Central memory CD8-positive, alpha-beta T cell (primary cell): ENCODE measurements around the gene TMEM238.
"Not testable (repeated sequence)": the region's sequence is repeated elsewhere in the genome, so short reads cannot be mapped to it uniquely, and the experiment has no call there.

Experiments
- ATAC-seq: fragments of 150-1000 bp; cut with Tn5 transposase; replicated peaks from 2 replicates; pipeline ENCODE4 v1.10.0; 2022; ENCODE audit warnings: mild to moderate bottlenecking, moderate FRiP score, moderate number of reproducible peaks; ENCODE audit not compliant: poor library complexity, severe bottlenecking; ENCODE audit errors: extremely low read depth
- DNase-seq, 2 donors: peaks; one replicate each; pipeline ENCODE4 v3.0.0; 2021; ENCODE audit warnings: low spot score in 2 of 2
- H3K27ac Mint-ChIP-seq: one replicate; pipeline ENCODE4 v1.8.0; 2022; ENCODE audit warnings: low read depth, mild to moderate bottlenecking, moderate library complexity, mixed read lengths
- H3K27me3 Mint-ChIP-seq: one replicate; pipeline ENCODE4 v1.8.0; 2022; ENCODE audit warnings: mixed read lengths
- H3K36me3 Mint-ChIP-seq: one replicate; pipeline ENCODE4 v1.8.0; 2022; ENCODE audit warnings: mild to moderate bottlenecking, moderate library complexity, mixed read lengths; ENCODE audit not compliant: insufficient read depth
- H3K4me1 Mint-ChIP-seq: one replicate; pipeline ENCODE4 v1.8.0; 2022; ENCODE audit warnings: mixed read lengths
- H3K4me3 Mint-ChIP-seq: one replicate; pipeline ENCODE4 v1.8.0; 2022; ENCODE audit warnings: mild to moderate bottlenecking, moderate library complexity, mixed read lengths
- H3K9me3 Mint-ChIP-seq: one replicate; pipeline ENCODE4 v1.8.0; 2022; ENCODE audit warnings: mixed read lengths

Gene TMEM238

DNA sequence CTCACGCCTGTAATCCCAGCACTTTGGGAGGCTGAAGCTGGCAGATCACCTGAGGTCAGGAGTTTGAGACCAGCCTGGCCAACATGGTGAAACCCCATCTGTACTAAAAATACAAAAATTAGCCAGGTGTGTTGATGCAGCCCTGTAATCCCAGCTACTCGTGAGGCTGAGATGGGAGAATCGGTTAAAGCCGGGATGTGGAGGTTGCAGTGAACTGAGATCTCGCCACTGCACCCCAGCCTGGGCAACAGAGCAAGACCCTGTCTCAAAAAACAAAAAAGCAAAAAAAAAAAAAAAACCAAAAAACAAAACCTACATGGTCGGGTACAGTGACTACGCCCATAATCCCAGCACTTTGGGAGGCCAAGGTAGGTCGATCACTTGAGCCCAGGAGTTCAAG, 25.1 kb upstream of the TMEM238 start:
- ATAC-seq, H3K27ac Mint-ChIP-seq, H3K27me3 Mint-ChIP-seq, H3K9me3 Mint-ChIP-seq, DNase-seq: not testable (repeated sequence)
- Mint-ChIP-seq H3K36me3 (peaks cover 22% of the 10 kb centered on the region), H3K4me1 (peaks cover 26% of the 10 kb centered on the region), H3K4me3 (peak overlapping the region; percentile 82)

DNA sequence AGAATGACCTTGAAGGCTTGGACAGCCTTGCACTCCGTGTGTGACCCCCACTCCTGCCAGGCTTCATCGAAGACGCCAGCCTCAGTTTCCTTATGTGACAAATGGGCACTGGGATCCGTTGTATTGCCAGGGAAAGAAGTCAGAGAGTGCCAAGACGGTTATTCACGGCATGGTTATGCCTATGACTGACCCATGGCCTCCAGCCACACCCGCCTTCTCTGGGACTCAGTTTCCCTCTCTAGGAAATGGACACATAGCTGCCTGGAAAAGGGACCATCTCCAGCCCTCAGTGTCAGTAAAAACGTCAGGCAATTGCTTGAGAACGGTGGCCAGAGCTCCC, 24.4 kb upstream of the TMEM238 start:
- H3K27ac Mint-ChIP-seq: peak overlapping the region; percentile 96
- peaks cover 28% of the 10 kb centered on the region for H3K36me3 Mint-ChIP-seq
- H3K9me3 Mint-ChIP-seq: no peaks in the 10 kb centered on the region
- no peak for ATAC-seq
- peak overlapping the region; percentile 82 for H3K4me3 Mint-ChIP-seq
- H3K4me1 Mint-ChIP-seq: peaks cover 26% of the 10 kb centered on the region
- no peak for DNase-seq
- H3K27me3 Mint-ChIP-seq: no peaks in the 10 kb centered on the region

DNA sequence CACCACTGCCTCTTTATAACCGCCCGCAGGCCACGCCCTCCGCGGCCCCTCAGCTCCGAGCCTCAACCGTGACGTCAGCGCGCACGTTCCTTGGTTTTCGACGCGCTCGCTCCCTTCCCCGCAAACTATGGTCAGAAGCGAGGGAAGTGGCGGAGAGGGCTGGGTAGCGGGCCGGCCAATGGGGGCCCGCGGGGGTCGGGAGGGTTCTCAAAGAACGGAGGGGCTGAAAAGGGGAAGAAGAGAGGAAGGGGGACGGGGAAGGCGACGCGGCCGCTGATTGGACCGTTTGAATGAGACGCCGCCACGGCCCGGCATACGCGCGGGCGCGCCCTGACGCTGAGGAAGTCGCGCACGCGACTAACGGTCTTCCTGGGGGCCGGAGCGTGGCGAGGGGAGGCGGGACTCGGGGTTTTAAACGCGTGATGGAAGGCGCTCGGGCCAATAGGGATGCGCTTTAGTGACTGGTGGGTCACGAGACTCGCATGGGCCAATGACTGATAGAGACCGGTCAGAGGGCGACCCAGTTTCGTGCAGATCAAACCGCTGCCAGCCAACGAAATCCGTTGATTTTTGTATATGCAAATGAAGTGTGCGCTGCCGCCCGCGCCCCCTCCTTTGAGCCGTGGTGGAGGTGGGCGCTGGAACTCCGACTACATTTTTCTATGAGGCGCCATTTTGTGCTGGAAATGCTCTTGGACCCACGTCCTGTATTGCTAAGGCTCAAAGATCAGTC, 23.9 kb upstream of the TMEM238 start:
- Mint-ChIP-seq H3K9me3 (no peaks in the 10 kb centered on the region), H3K27ac (peak overlapping the region; percentile 96), H3K4me1 (peaks cover 26% of the 10 kb centered on the region), H3K4me3 (peak overlapping the region; percentile 82), H3K27me3 (no peaks in the 10 kb centered on the region), H3K36me3 (peaks cover 34% of the 10 kb centered on the region)
- peak; percentile 93 to 97 for DNase-seq
- ATAC-seq: peak; percentile 94

DNA sequence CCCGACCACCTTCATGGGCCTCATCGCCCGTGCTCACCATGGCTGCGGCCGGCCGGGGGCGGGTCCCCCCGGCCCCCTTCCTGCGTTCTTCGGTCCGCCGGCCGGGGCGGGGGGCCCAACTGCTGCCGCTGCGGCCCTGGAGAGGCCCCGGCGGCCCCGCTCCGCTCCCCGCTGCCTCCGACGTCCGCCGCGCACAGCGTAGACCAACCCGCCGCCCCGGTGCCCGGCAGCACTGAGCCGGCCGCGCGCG, 23.4 kb upstream of the TMEM238 start, which contains the start of gene UBE2S:
UBE2S (minus strand) TSS at position 239 of the 250 bp plus-strand sequence; CDS start at position 40, 199 bp downstream.
- not testable (repeated sequence) for ATAC-seq, DNase-seq, H3K27me3 Mint-ChIP-seq, H3K9me3 Mint-ChIP-seq
- H3K27ac Mint-ChIP-seq: peak within 1 kb of the TSS; percentile 96
- H3K4me1 Mint-ChIP-seq: peaks cover 26% of the 10 kb centered on the region
- peak within 1 kb of the TSS; percentile 82 for H3K4me3 Mint-ChIP-seq
- peaks cover 38% of the 10 kb centered on the region for H3K36me3 Mint-ChIP-seq

DNA sequence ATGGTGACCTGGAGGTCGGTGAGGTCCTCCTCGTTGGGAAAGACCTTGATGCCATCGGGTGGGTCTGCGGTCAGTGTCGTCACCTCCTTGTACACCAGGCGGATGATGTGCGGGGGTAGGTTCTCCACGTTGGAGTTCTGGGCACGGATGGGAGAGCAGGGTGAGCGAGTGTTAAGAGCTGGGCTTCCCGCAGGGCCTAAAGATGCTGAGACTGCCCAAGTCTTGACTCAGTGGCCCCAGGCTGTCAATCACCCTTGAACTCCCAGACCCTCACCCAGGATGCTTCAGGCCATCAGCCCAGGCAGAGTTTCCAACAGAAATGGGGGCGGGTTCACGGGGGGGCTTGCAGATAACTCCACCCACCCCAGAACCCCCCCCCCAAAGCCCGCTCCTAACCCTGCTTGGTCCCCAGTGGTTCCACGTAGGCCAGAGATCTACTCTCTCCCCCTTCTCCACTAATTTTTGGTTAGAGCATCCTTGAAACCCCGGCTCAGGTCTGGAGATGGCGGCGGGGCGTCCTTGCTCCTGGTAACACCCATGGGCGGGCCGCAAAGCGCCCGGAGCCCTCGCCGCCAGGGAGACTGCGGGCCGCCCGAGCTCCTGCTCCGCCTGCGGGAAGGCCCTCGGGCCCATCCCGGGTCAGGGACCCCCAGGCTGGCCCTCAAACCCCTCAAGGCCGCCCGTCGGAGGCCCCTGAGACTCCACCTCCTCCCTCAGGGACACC, 22.9 kb upstream of the TMEM238 start:
- Mint-ChIP-seq H3K4me1 (peaks cover 26% of the 10 kb centered on the region), H3K27ac (peak overlapping the region; percentile 96), H3K27me3 (no peaks in the 10 kb centered on the region), H3K4me3 (peak overlapping the region; percentile 82), H3K36me3 (peaks cover 43% of the 10 kb centered on the region), H3K9me3 (no peaks in the 10 kb centered on the region)
- ATAC-seq (no peak), DNase-seq (peak in 1 of 2 donors; percentile 26)

DNA sequence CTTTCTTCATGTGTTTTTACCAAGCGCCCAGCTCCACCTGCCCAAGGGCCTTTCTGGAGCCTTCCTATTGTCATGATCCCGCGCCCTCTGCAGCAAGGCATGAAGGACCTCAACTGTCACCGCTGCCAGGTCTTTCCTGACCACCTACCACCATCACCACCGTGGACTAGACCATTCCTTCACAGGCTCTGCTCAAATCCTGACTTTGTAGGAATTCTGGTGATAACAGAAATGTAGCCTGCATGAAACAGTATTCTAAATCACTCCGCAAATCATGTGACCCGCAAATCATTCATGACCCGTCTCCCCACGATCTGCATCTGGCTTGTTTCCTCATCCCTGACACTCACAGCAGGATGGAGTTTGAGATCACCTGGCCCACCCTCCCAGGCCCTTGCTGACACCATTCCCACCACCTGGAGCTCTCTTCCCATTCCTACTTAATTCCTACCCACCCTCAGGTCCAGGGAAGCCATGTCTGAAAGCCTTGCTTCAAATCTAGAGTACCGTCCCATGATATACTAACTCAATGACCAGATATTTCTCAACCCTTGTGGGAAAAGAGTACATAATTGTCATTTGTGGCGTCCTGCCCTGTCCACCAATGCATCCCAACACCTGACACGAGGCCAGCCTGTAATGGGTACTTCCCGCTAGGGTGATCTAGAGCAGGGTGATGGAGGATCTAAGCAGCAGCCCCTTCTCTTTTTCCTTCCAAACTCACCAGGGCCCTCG, 22.2 kb upstream of the TMEM238 start:
- Mint-ChIP-seq H3K9me3 (no peaks in the 10 kb centered on the region), H3K27me3 (no peaks in the 10 kb centered on the region), H3K4me3 (peak overlapping the region; percentile 82), H3K36me3 (peaks cover 48% of the 10 kb centered on the region), H3K27ac (peak overlapping the region; percentile 96), H3K4me1 (peaks cover 26% of the 10 kb centered on the region)
- ATAC-seq: no peak
- no peak for DNase-seq

DNA sequence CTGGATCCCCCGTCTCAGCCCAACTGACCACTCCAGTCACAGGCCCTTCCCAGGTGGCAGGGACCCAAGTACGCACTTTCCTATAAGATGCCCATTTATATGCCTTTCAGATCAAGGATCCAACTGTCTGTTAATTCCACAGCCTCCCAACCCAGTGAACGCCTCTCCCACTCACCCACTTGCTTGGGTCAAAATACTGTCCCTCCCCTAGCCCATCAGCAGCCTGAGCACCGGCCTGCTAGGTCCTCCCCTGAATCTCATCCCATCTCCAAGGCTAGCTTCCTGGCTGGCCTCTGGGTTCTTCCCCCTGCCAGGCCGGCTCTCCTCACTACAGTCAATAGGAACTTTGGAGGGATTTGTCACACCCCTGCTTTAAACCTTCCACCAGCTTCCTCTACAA, 21.5 kb upstream of the TMEM238 start:
- Mint-ChIP-seq H3K36me3 (peaks cover 50% of the 10 kb centered on the region), H3K9me3 (no peaks in the 10 kb centered on the region), H3K27ac (peak overlapping the region; percentile 96), H3K27me3 (no peaks in the 10 kb centered on the region), H3K4me1 (peaks cover 26% of the 10 kb centered on the region), H3K4me3 (peak overlapping the region; percentile 82)
- DNase-seq: no peak
- ATAC-seq: no peak

DNA sequence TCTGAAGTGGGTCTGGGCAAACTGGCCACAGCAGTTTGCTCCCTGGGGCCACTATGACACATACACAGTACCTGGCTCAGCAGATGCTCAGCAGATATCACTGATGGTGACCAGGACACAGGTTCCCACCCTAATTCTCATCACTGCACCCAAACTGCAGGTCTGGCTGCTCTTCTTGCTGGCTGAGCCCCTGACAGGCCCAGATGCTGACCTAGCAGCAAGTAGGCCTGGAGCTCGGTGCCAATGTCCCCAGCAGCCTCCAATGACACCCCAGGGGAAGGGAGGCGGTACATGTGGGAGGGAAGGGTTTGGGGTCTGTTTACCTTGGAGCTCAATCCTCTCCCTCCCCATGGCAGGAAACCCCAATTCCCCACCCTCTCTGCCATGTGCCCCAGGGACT, 18.4 kb upstream of the TMEM238 start:
- no peak for ATAC-seq
- no peak for DNase-seq
- H3K9me3 Mint-ChIP-seq: no peaks in the 10 kb centered on the region
- peaks cover 50% of the 10 kb centered on the region for H3K36me3 Mint-ChIP-seq
- H3K27ac Mint-ChIP-seq: no peak overlapping the region
- H3K27me3 Mint-ChIP-seq: no peaks in the 10 kb centered on the region
- no peak overlapping the region for H3K4me3 Mint-ChIP-seq
- H3K4me1 Mint-ChIP-seq: peaks cover 35% of the 10 kb centered on the region

DNA sequence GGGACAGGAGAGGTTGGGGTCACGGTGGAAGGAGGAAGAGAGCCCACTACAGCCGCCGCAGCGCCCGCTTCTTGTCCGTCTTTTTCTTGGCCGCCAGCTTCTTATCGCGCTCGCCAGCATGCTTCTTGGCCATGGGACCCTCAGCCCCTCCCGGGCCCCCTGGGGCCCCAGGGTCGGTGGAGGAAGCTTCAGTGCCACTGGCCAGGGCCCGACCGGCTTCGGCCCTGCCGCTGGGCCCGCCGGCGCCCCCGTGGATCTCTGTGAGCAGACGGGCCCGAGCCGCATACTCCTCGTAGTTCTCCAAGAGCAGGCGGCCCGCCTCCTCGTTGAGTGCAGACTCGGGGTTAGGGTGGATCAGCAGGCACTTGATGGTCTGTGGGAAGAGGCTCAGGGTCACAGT, 17.3 kb upstream of the TMEM238 start:
- DNase-seq, H3K27ac Mint-ChIP-seq, H3K27me3 Mint-ChIP-seq, H3K9me3 Mint-ChIP-seq, H3K4me3 Mint-ChIP-seq, ATAC-seq: not testable (repeated sequence)
- Mint-ChIP-seq H3K36me3 (peaks cover 44% of the 10 kb centered on the region), H3K4me1 (peaks cover 24% of the 10 kb centered on the region)

DNA sequence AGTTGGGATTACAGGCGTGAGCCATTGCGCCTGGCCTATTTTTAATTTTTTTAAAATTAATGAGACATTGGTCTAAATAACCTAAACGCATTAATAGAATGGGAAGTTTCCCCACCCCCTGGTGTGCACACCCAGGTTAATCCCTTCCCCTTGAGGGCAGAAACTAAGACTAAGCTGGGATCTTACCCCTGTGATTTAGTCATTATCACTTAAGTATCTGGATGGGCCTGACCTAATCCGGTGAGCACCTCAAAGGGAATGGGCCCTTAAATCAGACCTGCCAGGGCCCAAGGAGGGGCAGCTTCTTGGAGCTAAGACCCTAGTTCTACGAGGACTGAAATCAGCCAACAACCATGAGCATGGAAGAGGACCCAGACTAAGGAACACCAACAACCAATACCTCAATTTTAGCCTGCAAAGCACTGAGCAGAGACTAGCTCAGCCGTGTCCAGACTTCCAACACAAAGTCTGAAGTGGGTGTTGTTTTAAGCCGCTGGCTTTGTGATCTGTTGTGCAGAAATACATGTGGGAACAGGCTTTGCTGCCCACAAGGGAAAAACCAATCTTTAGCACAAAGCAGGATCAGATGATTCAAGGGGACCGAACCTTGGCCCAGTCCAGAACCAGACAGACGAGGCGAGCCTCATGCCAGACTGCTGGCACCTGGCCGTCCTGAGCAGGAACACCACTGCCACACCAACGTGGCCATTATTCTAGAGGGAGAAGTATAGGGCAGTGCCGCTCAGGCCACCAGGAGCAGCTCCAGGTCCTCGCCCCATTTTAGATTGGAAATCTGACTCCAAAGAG, 16.4 kb upstream of the TMEM238 start:
- H3K4me1 Mint-ChIP-seq: peaks cover 15% of the 10 kb centered on the region
- no peaks in the 10 kb centered on the region for H3K27me3 Mint-ChIP-seq
- ATAC-seq (no peak), DNase-seq (no peak)
- no peak overlapping the region for H3K4me3 Mint-ChIP-seq
- H3K27ac Mint-ChIP-seq: no peak overlapping the region
- no peaks in the 10 kb centered on the region for H3K9me3 Mint-ChIP-seq
- peaks cover 39% of the 10 kb centered on the region for H3K36me3 Mint-ChIP-seq

DNA sequence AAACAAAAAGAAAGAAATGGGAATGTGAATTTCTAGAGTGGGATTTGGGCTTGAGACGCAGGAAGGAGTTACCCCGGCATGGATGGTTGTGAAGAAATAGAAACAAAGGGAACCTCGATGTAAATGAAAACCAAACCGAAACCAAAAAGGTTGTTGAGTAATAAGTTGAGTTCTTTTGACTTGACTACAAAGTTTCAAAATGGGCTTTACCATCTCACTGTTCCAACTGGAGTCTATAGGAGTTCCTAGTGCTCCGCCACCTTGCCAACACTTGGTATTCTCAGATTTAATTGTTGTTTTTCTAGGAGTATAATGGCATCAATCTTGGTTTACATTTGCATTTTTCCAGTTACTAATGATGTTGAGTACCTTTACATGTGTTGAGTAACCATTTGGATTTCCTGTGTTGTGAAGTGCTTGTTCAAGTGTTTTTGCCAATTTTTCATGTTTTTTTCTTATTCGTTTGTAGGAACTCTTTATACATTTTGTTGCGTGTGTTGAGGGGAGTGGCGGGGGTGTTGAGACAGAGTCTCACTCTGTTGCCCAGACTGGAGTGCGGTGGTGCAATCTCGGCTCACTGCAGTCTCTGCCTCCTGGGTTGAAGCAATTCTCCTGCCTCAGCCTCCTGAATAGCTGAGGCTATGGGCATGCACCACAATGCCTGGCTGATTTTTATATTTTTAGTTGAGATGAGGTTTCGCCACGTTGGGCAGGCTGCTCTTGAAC, 14.3 kb upstream of the TMEM238 start:
- no peaks in the 10 kb centered on the region for H3K9me3 Mint-ChIP-seq
- H3K36me3 Mint-ChIP-seq: peaks cover 26% of the 10 kb centered on the region
- no peaks in the 10 kb centered on the region for H3K27me3 Mint-ChIP-seq
- DNase-seq (no peak), ATAC-seq (no peak)
- H3K27ac Mint-ChIP-seq: peak overlapping the region; percentile 55
- peaks cover 14% of the 10 kb centered on the region for H3K4me1 Mint-ChIP-seq
- H3K4me3 Mint-ChIP-seq: peak overlapping the region; percentile 16
